Right renal cortex interstitium (tissue), 3 donors: ENCODE results near the gene MYL9. TPM values are rescaled to one million over a fixed set of nuclear protein-coding genes. Genes with fewer than 3 reads are reported as not detected.
A peak's percentile ranks its signal among the peaks of the same experiment; 100 is the strongest.

Experiments used
- DNase-seq, 3 donors: peaks; one replicate each; pipeline ENCODE4 v3.0.0-alpha.2; 2013; ENCODE audit warnings: low read depth in 3 of 3, low spot score in 2 of 3
- polyA plus RNA-seq, 3 donors: library from polyadenylated mRNA; unstranded; fragments of 120-200 nt; gene quantifications; one replicate each; pipeline ENCODE4 v1.2.1, GENCODE V29; 2013; ENCODE audit not compliant: insufficient read length in 3 of 3

The MYL9 gene
- polyA plus RNA-seq, 3 donors, result 196 to 241 (median 211) TPM

GRCh38 chr20:36525620-36526365 is 15.5 kb upstream of the MYL9 start:
- DNase-seq, result no peak

GRCh38 chr20:36526521-36527011 is 14.8 kb upstream of the MYL9 start:
- DNase-seq, result no peak

GRCh38 chr20:36527331-36528125 is 13.8 kb upstream of the MYL9 start:
- DNase-seq, result no peak

- no peak for DNase-seq
Measured at GRCh38 chr20:36528176-36528874, 13.0 kb upstream of the MYL9 start.

- no peak for DNase-seq
Measured at GRCh38 chr20:36528875-36529417, 12.4 kb upstream of the MYL9 start.

- no peak for DNase-seq
Measured at GRCh38 chr20:36532388-36532787, 8.9 kb upstream of the MYL9 start.

- no peak for DNase-seq
Measured at GRCh38 chr20:36532822-36533221, 8.5 kb upstream of the MYL9 start.

- no peak for DNase-seq
Measured at GRCh38 chr20:36538026-36538722, 3.1 kb upstream of the MYL9 start.

- DNase-seq, result peak in 1 of 3 donors; percentile 10
Measured at GRCh38 chr20:36540551-36541211, 638 bp upstream of the MYL9 start.

- no peak for DNase-seq
Measured at GRCh38 chr20:36541768-36542488, 609 bp downstream of the MYL9 start.

- DNase-seq, result no peak
Measured at GRCh38 chr20:36542516-36543183, 1.3 kb downstream of the MYL9 start.

- no peak for DNase-seq
Measured at GRCh38 chr20:36543184-36544133, 2.1 kb downstream of the MYL9 start.

GRCh38 chr20:36544134-36545018 is 3.1 kb downstream of the MYL9 start:
- no peak for DNase-seq

GRCh38 chr20:36546111-36546736 is 4.9 kb downstream of the MYL9 start:
- DNase-seq, result no peak

- DNase-seq, result no peak
Measured at GRCh38 chr20:36547186-36548005, 6.1 kb downstream of the MYL9 start.
